Activated naive CD8-positive, alpha-beta T cell (primary cell): ENCODE measurements around the gene DGCR2.
"Not testable (repeated sequence)": the region's sequence is repeated elsewhere in the genome, so short reads cannot be mapped to it uniquely, and the experiment has no call there.

Experiments used
- H3K27ac Mint-ChIP-seq: one replicate; pipeline ENCODE4 v1.8.0; 2021; ENCODE audit warnings: mixed read lengths
- H3K27me3 Mint-ChIP-seq: one replicate; pipeline ENCODE4 v1.8.0; 2021; ENCODE audit warnings: mixed read lengths
- H3K36me3 Mint-ChIP-seq: one replicate; pipeline ENCODE4 v1.8.0; 2021; ENCODE audit warnings: mixed read lengths
- H3K4me1 Mint-ChIP-seq: one replicate; pipeline ENCODE4 v1.8.0; 2021; ENCODE audit warnings: low read depth, mixed read lengths
- H3K4me3 Mint-ChIP-seq: one replicate; pipeline ENCODE4 v1.8.0; 2021; ENCODE audit warnings: mild to moderate bottlenecking, mixed read lengths
- H3K9me3 Mint-ChIP-seq: one replicate; pipeline ENCODE4 v1.8.0; 2021; ENCODE audit warnings: low read depth, mixed read lengths

DGCR2 gene

DNA sequence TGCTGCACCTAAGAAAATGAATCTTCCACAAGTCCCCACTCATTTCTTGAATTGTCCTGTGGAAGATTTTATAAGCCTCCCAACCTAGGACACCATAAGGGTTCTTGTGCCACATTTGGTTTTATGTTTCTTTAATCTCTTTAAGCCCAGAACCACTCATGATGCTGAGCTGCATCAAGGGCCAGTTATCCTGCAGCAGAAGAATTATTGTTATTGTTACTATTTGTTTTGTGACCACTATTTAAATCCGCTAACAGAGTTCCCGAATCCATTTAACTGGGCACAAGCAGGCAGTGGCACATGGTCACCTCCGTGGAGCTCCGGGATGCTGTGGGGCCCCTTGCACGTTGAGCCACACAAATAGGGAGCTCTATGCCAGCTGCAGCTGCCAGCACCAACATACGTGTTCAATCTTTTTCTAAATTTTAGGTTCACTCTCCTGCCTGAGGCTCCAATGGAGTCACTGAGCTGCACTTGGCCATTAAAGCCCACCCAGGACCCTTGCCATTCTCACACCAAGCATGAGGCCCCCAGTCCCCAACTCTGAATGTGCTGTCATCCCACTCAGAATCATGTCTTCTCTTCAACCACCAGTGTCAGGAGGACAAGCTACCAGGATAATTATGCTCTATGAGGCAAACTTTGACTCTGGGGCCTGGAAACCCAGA lies 60.6 kb downstream of the DGCR2 start:
- Mint-ChIP-seq H3K4me1 (peaks cover 3% of the 10 kb centered on the region), H3K36me3 (peaks cover 4% of the 10 kb centered on the region), H3K9me3 (no peaks in the 10 kb centered on the region), H3K27me3 (no peaks in the 10 kb centered on the region), H3K27ac (no peak overlapping the region), H3K4me3 (no peak overlapping the region)

DNA sequence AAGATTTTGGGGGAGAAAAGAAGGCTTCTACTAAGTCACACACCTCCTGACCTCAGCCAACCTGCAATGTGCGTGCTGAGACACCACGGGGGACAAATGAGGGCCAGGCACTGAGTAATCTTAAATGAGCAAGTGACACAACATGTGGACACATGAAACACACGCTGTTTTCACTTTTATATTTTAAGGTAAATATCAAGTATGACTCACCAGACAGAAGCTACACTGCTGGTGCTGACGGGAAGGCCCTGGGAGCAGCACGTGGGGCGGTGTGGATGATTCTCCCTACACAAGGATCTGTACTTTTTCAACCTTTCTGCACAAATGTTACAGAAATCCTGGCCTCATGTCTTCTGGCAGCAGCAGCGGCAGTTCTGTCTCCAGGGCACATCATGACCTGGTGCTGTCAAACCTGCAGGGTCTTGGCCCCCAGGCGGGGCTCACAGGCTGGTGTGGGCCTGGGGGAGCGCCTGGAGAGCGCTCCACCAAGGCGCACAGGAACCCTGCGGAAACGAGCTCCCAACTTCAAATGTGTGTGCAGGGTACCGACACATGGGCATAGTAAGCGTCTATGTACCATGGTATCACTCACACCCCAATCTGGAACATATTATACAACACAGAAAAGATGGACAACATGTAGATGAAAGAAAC lies 61.7 kb downstream of the DGCR2 start:
- H3K27ac Mint-ChIP-seq, result peak overlapping the region; percentile 73
- H3K36me3 Mint-ChIP-seq, result peaks cover 4% of the 10 kb centered on the region
- no peaks in the 10 kb centered on the region for H3K27me3 Mint-ChIP-seq
- peaks cover 3% of the 10 kb centered on the region for H3K4me1 Mint-ChIP-seq
- no peaks in the 10 kb centered on the region for H3K9me3 Mint-ChIP-seq
- no peak overlapping the region for H3K4me3 Mint-ChIP-seq

DNA sequence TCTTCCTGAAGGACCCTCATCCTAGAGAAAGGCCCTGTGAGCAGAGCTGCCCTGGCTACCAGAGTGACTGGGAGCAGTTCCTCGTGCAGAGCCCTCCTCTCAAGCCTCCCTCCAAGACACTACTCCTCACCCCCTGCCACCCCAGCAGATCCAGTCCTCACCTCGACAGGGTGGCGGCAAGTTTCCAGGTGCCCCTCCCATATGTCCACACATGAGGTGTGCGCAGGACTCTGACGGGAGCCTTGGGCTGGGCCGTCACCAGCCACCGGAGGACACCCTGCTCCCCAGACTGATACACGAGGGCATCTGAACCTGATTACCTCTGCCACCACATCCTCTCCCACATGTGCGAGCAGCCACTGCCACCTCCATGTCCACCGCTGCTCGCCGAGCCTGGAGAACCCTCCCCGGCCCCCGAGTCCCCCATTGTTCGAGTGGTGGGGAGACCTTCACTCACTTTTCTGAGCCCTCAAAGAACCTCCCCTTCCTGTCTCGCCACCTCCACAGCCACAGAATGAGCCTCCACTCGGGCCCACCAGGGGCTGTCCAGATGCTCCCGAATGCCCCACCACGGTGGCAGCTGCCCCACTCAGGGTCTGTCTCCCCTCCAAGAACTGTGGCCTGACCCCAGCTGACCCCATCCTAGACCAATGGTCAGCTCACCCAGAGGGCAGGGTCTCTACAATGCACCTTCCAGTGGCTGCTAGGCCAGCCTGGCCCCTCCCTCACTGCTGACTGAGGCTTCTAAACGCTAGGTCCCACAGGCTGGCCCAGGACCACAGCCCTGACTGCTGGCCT lies 62.5 kb downstream of the DGCR2 start:
- Mint-ChIP-seq H3K36me3 (peaks cover 4% of the 10 kb centered on the region), H3K9me3 (no peaks in the 10 kb centered on the region), H3K27me3 (no peaks in the 10 kb centered on the region), H3K4me1 (peaks cover 3% of the 10 kb centered on the region), H3K4me3 (no peak overlapping the region), H3K27ac (peak overlapping the region; percentile 73)

DNA sequence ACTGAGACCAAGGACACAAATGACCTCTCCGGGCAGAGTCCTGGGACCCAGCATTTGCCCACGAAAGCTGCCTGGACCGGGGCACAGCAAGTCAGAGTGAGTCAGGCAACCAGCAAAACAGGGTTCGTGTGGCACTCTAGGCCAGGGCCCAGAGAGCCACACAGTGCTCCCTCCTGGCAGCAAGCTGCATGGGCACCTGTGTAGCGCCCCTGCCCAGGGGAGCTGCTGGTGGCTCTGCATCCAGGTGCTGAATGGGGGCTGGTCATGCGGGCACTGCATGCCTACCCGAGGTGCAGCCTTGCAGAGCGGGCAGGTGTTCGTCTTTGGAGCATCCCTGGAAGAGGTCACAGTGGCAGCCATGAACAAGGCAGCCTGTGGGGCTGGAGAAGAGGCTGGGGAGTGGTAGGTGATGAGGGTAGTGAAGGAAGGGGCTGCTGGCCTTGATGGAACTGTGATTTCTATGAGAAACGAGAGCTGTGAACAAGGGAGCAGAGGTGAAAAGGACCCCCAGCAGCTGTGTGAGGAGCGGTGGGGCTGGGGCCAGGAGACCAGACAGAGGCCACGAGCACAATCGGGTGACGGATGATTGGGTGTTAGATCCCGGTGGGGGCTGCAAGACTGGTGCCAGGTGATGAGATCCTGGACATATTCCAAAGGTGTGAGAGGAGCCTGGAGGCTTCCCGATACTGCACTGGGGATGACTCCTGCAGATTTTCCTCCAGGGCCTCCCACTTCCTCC lies 63.3 kb downstream of the DGCR2 start:
- Mint-ChIP-seq H3K4me3 (no peak overlapping the region), H3K27me3 (no peaks in the 10 kb centered on the region), H3K9me3 (no peaks in the 10 kb centered on the region), H3K36me3 (peaks cover 4% of the 10 kb centered on the region), H3K4me1 (peaks cover 7% of the 10 kb centered on the region), H3K27ac (peak overlapping the region; percentile 46)

DNA sequence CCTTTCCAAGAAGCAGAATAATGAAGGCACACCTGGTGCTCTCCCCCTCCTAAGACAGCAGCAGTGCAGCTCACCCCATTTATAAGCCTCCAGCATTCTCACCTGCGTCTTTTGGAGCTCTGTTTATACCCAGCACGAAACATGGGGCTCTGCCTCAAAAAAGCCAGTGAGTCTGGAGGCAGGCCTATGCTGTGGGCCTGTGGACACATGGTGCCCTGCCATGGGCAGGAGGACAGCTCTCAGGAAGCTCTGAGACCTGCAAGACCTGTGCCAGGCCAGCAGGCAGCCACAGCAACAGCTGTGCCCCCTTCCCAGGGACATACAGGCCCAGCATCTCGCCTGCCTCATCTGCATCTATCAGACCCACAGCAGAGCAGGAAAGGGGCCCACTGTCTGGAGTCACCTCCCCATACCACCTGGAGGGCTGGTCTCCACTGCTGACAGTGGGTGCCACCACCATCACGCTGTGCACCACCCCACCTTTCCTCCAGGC lies 64.2 kb downstream of the DGCR2 start:
- H3K36me3 Mint-ChIP-seq, result peaks cover 2% of the 10 kb centered on the region
- H3K27ac Mint-ChIP-seq, result peak overlapping the region; percentile 46
- no peaks in the 10 kb centered on the region for H3K9me3 Mint-ChIP-seq
- no peaks in the 10 kb centered on the region for H3K27me3 Mint-ChIP-seq
- H3K4me1 Mint-ChIP-seq, result peaks cover 7% of the 10 kb centered on the region
- H3K4me3 Mint-ChIP-seq, result no peak overlapping the region

DNA sequence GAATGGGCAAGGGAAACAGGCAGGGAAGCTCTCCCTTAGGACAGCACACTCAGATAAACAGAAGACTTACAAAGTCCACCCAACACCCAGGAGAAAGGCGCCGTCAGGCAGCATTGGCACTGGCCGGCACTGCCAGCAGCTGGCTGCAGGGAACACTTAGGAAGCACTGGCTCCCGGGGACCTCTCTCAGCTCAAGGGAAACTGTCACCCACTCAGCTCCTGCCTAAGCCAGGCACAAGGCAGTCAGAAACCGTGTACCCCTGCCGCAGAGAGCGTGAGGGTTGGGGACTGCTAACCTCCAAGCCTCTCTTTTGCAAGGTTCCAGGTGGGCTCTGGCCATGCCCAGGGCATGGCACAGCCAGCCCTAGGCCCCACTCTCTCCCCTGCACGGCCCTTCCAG lies 64.7 kb downstream of the DGCR2 start:
- Mint-ChIP-seq H3K27ac (no peak overlapping the region), H3K4me1 (peaks cover 7% of the 10 kb centered on the region), H3K9me3 (no peaks in the 10 kb centered on the region), H3K36me3 (peaks cover 2% of the 10 kb centered on the region), H3K4me3 (no peak overlapping the region), H3K27me3 (no peaks in the 10 kb centered on the region)

DNA sequence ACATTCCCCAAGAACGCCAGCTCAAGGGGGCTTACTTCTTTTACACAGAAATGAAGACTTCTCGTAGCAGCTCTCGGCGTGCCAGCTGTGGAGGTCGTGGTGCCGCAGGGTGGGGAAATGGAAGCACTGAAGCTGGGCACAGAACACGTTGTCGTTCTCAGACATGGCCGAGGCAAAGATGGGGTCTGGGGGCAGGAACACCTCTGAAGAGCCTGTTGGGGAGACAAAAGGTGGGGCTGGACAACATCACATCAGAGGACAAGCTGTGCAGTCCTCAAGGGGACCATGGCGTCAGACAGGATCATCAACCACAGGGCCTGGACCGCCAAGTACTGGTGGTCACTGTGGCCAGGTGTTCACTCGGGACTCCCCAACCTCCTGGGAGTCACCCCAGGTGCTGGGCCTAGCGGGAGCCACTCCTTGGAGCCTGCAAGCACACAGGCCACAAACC lies 65.2 kb downstream of the DGCR2 start:
- H3K4me1 Mint-ChIP-seq, result peaks cover 7% of the 10 kb centered on the region
- H3K9me3 Mint-ChIP-seq, result no peaks in the 10 kb centered on the region
- H3K27me3 Mint-ChIP-seq, result no peaks in the 10 kb centered on the region
- no peak overlapping the region for H3K27ac Mint-ChIP-seq
- H3K4me3 Mint-ChIP-seq, result no peak overlapping the region
- H3K36me3 Mint-ChIP-seq, result peaks cover 2% of the 10 kb centered on the region

DNA sequence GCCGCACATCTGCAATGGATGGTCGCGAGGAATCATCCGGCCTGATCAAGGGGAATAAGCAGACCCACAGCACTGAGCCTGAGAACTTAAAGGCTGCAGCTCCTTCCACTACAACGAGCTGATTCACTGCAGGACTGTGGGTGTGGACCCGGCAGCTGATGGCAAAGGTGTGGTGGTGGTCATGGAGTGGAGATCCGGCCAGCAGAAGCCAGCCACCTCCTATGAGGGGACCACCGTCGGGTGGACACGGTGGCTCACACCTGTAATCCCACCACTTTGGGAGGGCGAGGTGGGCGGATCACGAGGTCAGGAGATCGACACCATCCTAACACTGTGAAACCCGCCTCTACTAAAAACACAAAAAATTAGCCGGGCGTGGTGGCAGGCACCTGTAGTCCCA lies 66.4 kb downstream of the DGCR2 start:
- peaks cover 9% of the 10 kb centered on the region for H3K4me1 Mint-ChIP-seq
- peaks cover 2% of the 10 kb centered on the region for H3K36me3 Mint-ChIP-seq
- no peak overlapping the region for H3K4me3 Mint-ChIP-seq
- no peaks in the 10 kb centered on the region for H3K9me3 Mint-ChIP-seq
- no peaks in the 10 kb centered on the region for H3K27me3 Mint-ChIP-seq
- no peak overlapping the region for H3K27ac Mint-ChIP-seq

DNA sequence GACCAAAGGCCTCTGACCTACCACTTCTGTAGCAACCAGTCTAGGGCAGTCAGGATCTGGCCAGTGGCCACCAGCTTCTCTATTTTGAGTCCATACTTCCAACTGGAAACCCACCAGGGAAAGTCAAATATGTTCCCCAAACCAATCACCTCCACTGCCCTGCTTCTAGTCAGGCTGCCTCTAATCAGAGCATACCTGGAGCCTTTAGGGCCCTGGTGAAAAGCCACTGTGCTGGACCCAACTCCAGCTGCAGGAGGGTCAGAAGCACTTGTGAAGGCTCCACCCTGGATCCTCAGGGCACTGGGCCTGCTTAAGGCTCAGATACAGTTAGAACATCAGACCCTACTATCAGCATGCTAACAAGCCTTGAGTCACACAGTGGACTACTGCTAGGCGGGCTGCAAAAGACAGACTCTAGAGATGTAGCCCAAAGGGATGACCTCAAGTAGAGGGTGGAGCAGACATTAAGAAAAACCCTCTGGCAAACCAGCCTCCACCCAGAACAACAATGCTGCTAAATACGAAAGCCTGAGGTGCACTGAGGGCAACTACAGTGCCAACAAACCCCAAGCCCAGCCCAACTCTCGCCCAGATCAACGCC lies 69.2 kb downstream of the DGCR2 start:
- Mint-ChIP-seq H3K9me3 (no peaks in the 10 kb centered on the region), H3K36me3 (peaks cover 3% of the 10 kb centered on the region), H3K4me1 (peaks cover 6% of the 10 kb centered on the region), H3K27me3 (no peaks in the 10 kb centered on the region), H3K27ac (peak overlapping the region; percentile 31), H3K4me3 (no peak overlapping the region)

DNA sequence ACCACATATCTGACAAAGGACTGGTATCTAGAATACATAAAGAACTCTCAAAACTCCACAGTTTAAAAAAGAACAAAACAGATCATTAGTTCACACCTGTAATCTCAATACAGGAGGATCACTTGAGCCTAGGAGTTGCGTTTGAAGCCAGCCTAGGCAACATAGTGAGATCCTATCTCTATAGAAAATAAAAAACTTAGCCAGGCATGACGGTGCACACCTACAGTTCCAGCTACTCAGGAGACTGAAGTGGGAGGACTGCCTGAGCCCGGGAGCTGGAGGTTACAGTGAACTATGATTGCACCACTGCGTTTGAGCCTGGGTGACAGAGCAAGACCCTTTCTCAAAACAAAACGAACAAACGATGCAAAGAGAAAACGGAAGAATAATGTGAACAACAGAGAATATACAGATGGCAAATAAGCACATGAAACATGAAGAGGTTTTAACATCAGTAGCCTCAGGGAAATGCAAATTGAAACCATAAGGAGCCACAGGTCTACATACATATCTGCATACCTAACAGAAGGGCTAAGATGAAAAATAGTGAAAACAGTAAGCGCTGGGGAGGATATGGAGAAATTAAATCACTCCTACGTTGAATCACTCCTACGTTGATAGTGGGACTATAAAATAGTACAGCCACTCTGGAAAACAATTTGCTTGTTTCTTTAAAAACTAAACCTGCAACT lies 70.7 kb downstream of the DGCR2 start:
- Mint-ChIP-seq H3K4me3 (no peak overlapping the region), H3K27me3 (no peaks in the 10 kb centered on the region), H3K4me1 (peaks cover 6% of the 10 kb centered on the region), H3K9me3 (no peaks in the 10 kb centered on the region), H3K27ac (peak overlapping the region; percentile 35), H3K36me3 (peaks cover 5% of the 10 kb centered on the region)

DNA sequence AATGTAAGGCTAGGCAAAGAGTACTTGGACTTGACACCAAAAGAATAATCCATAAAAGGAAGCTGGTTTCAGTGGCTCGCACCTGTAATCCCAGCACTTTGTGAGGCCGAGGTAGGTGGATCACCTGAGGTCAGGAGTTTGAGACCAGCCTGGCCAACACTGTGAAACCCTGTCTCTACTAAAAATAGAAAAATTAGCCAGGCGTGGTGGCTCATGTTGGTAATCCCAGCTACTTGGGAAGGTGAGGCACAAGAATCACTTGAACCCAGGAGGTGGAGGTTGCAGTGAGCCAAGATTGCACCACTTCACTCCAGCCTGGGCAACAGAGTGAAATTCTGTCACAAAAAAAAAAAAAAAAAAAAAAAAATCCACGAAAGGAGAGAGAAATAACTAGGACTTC lies 71.4 kb downstream of the DGCR2 start:
- H3K27me3 Mint-ChIP-seq, H3K27ac Mint-ChIP-seq, H3K36me3 Mint-ChIP-seq, H3K4me1 Mint-ChIP-seq, H3K9me3 Mint-ChIP-seq, H3K4me3 Mint-ChIP-seq: not testable (repeated sequence)

DNA sequence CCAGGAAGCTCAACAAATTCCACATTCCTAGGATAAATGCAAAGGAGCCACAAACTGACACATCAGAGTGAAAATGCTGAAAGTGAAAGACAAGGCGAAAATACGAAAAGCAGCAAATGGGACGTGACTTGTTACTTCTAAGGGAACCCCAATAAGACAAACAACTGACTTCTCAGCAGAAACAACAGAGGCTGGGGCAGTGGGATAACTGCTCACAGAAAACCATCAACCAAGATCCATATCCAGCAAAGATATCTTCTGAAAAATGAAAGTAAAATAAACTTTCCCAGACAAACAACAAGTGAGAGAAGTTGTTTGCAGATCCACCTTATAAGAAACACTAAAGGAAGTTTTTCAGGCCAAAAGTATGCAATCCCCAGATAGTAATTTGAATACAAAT lies 72.1 kb downstream of the DGCR2 start:
- Mint-ChIP-seq H3K27me3 (no peaks in the 10 kb centered on the region), H3K9me3 (no peaks in the 10 kb centered on the region), H3K4me3 (no peak overlapping the region), H3K36me3 (peaks cover 7% of the 10 kb centered on the region), H3K4me1 (peaks cover 6% of the 10 kb centered on the region), H3K27ac (peak overlapping the region; percentile 13)

DNA sequence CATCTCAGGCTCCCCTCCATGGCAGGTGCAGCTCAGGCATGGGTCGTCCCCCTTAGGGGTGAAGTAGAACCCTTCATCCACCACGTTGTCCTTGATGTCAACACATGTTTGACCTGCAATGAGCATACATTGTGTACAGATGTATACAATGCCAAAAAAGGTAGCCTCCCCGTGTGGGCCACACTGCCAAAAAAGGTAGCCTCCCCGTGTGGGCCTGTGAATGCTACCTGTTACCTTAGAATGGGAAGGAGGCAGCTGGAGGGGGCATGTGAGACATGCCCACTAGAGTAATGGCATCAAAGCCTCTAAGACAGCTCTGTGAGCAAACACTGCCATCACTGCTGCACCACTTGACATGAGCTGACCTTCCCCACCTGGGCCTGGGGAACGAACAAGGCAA lies 73.7 kb downstream of the DGCR2 start:
- H3K27me3 Mint-ChIP-seq, result no peaks in the 10 kb centered on the region
- no peak overlapping the region for H3K4me3 Mint-ChIP-seq
- peaks cover 9% of the 10 kb centered on the region for H3K36me3 Mint-ChIP-seq
- no peaks in the 10 kb centered on the region for H3K9me3 Mint-ChIP-seq
- no peak overlapping the region for H3K27ac Mint-ChIP-seq
- H3K4me1 Mint-ChIP-seq, result peaks cover 3% of the 10 kb centered on the region

DNA sequence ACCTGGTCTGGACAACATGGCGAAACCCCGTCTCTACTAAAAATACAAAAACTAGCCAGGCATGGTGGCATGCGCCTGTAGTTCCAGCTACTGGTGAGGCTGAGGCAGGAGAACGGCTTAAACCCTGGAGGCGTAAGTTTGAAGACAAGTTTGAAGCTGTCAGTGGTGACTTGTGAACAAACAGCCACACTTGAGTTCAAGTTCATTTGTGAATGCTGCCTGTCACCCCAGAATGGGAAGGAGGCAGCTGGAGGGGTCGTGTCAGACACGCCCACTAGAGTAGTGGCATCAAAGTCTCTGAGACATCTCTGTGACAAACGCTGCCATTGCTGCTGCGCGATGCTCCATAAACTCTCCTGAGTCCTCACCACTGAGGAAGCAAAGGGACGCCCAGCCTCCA lies 74.2 kb downstream of the DGCR2 start:
- Mint-ChIP-seq H3K27me3 (no peaks in the 10 kb centered on the region), H3K4me1 (peaks cover 3% of the 10 kb centered on the region), H3K9me3 (no peaks in the 10 kb centered on the region), H3K27ac (no peak overlapping the region), H3K36me3 (peaks cover 9% of the 10 kb centered on the region), H3K4me3 (no peak overlapping the region)
